ENCODE data around the gene G6PC2. TPM values are rescaled to one million over a fixed set of nuclear protein-coding genes. Genes with fewer than 3 reads are reported as not detected.
A peak's percentile ranks its signal among the peaks of the same experiment; 100 is the strongest.

The G6PC2 gene
- total and polyA plus RNA-seq, 2 experiments from 2014 or later, result not detected

DNA sequence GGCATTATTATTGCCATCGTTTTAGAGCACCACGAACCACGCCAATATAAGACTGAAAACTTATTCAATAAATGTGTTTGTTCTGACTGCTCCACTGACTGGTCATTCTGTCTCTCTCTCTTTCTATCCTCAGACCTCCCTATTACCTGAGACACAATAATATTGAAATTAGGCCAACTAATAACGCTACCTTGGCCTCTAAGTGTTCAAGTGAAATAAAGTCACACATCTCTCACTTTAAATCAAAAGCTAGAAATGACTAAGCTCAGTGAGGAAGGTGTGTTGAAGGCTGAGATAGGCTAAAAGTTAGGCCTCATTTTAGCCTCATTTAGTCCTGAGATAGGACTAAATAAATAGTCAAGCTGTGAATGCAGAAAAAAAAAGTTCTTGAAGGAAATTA, 38.8 kb downstream of the G6PC2 start:
- TF ChIP-seq, protein P1, sequence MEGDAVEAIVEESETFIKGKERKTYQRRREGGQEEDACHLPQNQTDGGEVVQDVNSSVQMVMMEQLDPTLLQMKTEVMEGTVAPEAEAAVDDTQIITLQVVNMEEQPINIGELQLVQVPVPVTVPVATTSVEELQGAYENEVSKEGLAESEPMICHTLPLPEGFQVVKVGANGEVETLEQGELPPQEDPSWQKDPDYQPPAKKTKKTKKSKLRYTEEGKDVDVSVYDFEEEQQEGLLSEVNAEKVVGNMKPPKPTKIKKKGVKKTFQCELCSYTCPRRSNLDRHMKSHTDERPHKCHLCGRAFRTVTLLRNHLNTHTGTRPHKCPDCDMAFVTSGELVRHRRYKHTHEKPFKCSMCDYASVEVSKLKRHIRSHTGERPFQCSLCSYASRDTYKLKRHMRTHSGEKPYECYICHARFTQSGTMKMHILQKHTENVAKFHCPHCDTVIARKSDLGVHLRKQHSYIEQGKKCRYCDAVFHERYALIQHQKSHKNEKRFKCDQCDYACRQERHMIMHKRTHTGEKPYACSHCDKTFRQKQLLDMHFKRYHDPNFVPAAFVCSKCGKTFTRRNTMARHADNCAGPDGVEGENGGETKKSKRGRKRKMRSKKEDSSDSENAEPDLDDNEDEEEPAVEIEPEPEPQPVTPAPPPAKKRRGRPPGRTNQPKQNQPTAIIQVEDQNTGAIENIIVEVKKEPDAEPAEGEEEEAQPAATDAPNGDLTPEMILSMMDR (IDR thresholded peaks at IDR 0.05; ENCODE audit: low read depth, low read length), result no peak
- H3K4me3 ChIP-seq, result no peak overlapping the region
- DNase-seq (ENCODE audit: low read depth in 1 of 2, low spot score in 1 of 2), result no peak
- H3K9me3 ChIP-seq (ENCODE audit: low read depth), result no peaks in the 10 kb centered on the region
- H3K4me1 ChIP-seq (ENCODE audit: low read depth), result peaks cover 20% of the 10 kb centered on the region
- no peaks in the 10 kb centered on the region for H3K36me3 ChIP-seq
- H3K27ac ChIP-seq, result no peak overlapping the region
- no peaks in the 10 kb centered on the region for H3K27me3 ChIP-seq

DNA sequence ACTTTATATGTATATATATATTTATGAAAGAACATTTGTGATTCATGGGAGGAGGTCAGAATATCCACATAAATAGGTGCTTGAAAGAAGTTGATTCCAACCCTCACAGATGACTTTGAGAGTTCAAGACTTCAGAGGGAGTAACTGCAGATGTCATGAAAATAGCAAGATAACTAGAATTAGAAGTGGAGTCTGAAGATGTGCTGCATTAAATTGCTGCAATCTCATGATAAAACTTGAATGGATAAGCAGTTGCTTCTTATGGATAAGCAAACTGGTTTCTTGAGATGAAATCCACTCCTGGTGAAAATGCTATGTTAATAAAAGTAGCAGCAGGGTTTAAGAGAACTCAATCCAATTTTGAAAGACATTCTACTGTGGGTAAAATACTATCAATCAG, 40.2 kb downstream of the G6PC2 start:
- H3K27me3 ChIP-seq, result no peaks in the 10 kb centered on the region
- TF ChIP-seq, protein P1 (IDR thresholded peaks at IDR 0.05; ENCODE audit: low read depth, low read length), result no peak
- DNase-seq (ENCODE audit: low read depth in 1 of 2, low spot score in 1 of 2), result no peak
- no peak overlapping the region for H3K4me3 ChIP-seq
- no peaks in the 10 kb centered on the region for H3K36me3 ChIP-seq
- peaks cover 20% of the 10 kb centered on the region for H3K4me1 ChIP-seq (ENCODE audit: low read depth)
- H3K27ac ChIP-seq, result no peak overlapping the region
- no peaks in the 10 kb centered on the region for H3K9me3 ChIP-seq (ENCODE audit: low read depth)

DNA sequence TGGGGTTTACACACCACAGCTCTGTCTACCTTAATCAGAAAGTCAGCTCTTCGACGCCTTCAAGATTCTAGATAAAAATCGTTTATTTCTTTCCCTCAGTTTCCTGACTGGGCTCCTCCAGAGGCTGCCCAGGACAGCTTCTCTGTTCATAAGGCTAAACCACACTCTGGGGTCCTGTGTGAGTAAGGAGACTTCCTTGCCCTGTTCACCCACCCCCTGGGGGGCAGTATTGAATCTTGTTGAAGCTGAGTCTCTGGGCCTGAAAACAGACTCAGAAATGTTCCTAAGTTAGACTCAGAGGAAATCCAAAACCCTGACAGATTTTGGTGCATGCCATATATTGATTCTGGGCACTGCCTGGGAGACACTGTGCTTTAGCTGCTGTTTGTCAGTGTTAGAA, 43.0 kb downstream of the G6PC2 start:
- peak in 1 of 2 donors; percentile 9 for DNase-seq (ENCODE audit: low read depth in 1 of 2, low spot score in 1 of 2)
- Histone ChIP-seq H3K4me3 (no peak overlapping the region), H3K4me1 (ENCODE audit: low read depth) (peaks cover 20% of the 10 kb centered on the region), H3K9me3 (ENCODE audit: low read depth) (no peaks in the 10 kb centered on the region), H3K36me3 (no peaks in the 10 kb centered on the region), H3K27me3 (no peaks in the 10 kb centered on the region), H3K27ac (no peak overlapping the region)
- TF ChIP-seq, protein P1 (IDR thresholded peaks at IDR 0.05; ENCODE audit: low read depth, low read length), result no peak

DNA sequence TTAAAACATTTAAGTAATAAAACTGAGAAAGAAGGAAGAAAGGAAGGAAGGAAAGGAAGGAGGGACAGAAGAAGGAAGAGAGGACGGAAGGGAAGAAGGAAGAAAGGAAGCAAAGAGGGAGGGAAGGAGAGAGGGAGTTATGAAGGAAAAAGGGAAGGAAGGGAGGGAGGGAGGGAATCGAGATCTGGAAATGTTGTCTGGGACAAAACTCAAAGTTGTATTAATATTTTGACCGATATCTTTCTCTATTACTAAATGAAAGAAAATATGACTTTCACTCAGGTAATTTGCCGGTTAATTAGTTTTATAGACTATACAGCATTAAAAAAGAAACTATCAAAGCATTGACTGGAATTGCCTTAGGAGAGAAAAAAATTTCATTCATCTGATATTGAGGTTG, 44.4 kb downstream of the G6PC2 start:
- TF ChIP-seq, protein P1 (IDR thresholded peaks at IDR 0.05; ENCODE audit: low read depth, low read length), result no peak
- H3K9me3 ChIP-seq (ENCODE audit: low read depth), result no peaks in the 10 kb centered on the region
- DNase-seq (ENCODE audit: low read depth in 1 of 2, low spot score in 1 of 2), result no peak
- H3K27me3 ChIP-seq, result no peaks in the 10 kb centered on the region
- H3K4me1 ChIP-seq (ENCODE audit: low read depth), result peaks cover 20% of the 10 kb centered on the region
- H3K4me3 ChIP-seq, result no peak overlapping the region
- no peak overlapping the region for H3K27ac ChIP-seq
- H3K36me3 ChIP-seq, result no peaks in the 10 kb centered on the region

DNA sequence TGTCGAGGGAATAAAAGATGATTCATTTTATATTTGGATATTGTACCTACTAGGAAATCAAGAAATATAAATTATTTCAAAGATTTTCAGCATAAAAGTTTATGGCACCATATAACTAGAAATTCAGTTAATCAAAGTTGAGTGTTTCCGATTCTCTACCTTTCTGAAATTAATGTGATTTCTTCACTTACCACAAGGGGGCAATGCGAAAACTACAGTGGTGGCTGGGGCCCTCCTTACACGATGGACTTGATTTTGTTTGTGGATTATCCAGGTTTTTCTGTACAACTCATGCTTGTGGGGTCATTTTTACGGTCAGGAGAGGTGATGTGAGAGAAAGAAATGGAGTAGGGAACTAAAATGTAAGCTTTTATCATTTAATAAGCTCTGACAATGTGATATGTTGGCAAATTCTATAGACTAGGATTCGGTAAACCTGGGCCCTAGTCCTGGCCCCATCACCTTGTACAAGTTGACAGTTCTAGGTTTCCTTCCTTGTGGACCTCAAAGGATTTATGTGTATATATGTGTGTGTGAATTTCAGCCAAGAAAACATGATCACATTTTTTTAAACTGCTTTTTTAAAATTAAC, 47.6 kb downstream of the G6PC2 start:
- no peaks in the 10 kb centered on the region for H3K9me3 ChIP-seq (ENCODE audit: low read depth)
- H3K36me3 ChIP-seq, result no peaks in the 10 kb centered on the region
- H3K4me1 ChIP-seq (ENCODE audit: low read depth), result peaks cover 2% of the 10 kb centered on the region
- TF ChIP-seq, protein P1 (IDR thresholded peaks at IDR 0.05; ENCODE audit: low read depth, low read length), result peak; percentile 62
- no peak overlapping the region for H3K4me3 ChIP-seq
- DNase-seq (ENCODE audit: low read depth in 1 of 2, low spot score in 1 of 2), result peak; percentile 23 to 41
- H3K27ac ChIP-seq, result no peak overlapping the region
- H3K27me3 ChIP-seq, result no peaks in the 10 kb centered on the region

All from cardiac muscle cell (in vitro differentiated cells and primary cell).